Brain microvascular endothelial cell (primary cell): Measurements from ENCODE around the gene INPP4B.

Source experiments
- DNase-seq: peaks from one replicate; pipeline ENCODE4 v3.0.0-alpha.2; 2020
- H3K27ac ChIP-seq: fragments of 250-450 bp; sonication (Bioruptor Pico); 2 replicates; pipeline ENCODE4 v1.5.1; 2020; ENCODE audit warnings: mild to moderate bottlenecking, moderate library complexity
- H3K27me3 ChIP-seq: fragments of 250-450 bp; sonication (Bioruptor Pico); replicated peaks from 2 replicates; pipeline ENCODE4 v1.5.1; 2020; ENCODE audit warnings: mild to moderate bottlenecking
- H3K36me3 ChIP-seq: fragments of 250-450 bp; sonication (Bioruptor Pico); replicated peaks from 2 replicates; pipeline ENCODE4 v1.5.1; 2020; ENCODE audit warnings: mild to moderate bottlenecking
- H3K4me3 ChIP-seq: 2 replicates; pipeline ENCODE4 v1.5.1; 2011; ENCODE audit warnings: low read depth, mild to moderate bottlenecking, control low read depth, low read length, moderate library complexity
- in situ Hi-C: cut with HindIII; loops from 2 replicates; pipeline ENCODE4 v1.10.0; 2017; ENCODE audit warnings: low sequenced_read_pairs, low pct_ligation_motif_present
- TF ChIP-seq, protein P1 (sequence below): IDR thresholded peaks from 2 replicates; pipeline ENCODE4 v1.5.1; 2011; ENCODE audit warnings: low read depth, mild to moderate bottlenecking, moderate library complexity, low read length, control low read depth, inconsistent platforms; ENCODE audit errors: missing control alignments

INPP4B gene

DNA sequence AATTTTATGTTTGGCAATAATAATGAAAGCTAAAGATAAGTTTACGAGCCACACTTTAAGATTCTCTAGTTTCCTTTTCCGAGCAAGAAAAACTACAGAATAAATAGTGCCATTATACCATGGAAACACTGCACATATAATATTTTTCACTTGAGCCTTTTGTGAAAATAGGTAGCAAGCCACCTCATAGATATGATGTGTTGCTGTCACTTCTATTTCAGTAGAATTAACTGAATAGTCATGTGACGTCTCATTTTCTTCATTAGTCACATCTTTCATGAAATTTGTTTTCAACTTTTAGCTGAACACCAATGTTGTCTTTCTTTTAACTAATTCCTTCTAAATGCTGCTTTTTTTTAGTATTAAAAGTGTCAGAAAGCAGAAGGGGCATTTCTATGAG lies 574.3 kb downstream of the INPP4B start:
- in situ Hi-C loops = no loop called here
- Histone ChIP-seq H3K27ac (no peak overlapping the region), H3K36me3 (no peaks in the 10 kb centered on the region), H3K27me3 (no peaks in the 10 kb centered on the region), H3K4me3 (no peak overlapping the region)
- no peak for DNase-seq
- TF ChIP-seq, protein P1, sequence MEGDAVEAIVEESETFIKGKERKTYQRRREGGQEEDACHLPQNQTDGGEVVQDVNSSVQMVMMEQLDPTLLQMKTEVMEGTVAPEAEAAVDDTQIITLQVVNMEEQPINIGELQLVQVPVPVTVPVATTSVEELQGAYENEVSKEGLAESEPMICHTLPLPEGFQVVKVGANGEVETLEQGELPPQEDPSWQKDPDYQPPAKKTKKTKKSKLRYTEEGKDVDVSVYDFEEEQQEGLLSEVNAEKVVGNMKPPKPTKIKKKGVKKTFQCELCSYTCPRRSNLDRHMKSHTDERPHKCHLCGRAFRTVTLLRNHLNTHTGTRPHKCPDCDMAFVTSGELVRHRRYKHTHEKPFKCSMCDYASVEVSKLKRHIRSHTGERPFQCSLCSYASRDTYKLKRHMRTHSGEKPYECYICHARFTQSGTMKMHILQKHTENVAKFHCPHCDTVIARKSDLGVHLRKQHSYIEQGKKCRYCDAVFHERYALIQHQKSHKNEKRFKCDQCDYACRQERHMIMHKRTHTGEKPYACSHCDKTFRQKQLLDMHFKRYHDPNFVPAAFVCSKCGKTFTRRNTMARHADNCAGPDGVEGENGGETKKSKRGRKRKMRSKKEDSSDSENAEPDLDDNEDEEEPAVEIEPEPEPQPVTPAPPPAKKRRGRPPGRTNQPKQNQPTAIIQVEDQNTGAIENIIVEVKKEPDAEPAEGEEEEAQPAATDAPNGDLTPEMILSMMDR = no peak

DNA sequence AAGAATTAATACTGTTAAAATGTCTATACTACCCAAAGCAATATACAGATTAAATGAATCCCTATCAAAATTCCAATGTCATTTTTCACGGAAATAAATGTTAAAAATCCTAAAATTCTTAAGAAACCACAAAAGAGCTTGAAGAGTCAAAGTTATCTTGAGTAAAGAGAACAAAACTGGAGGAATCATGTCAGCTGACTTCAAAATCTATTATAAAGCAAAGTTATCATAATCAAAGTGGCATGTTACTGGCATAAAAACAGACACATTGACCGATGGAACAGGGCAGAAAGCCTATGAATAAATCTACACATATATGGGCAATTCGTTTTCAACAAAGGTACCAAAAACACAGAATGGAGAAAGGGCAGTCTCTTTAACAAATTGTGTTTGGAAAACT lies 579.0 kb downstream of the INPP4B start:
- DNase-seq = no peak
- Histone ChIP-seq H3K27me3 (no peaks in the 10 kb centered on the region), H3K27ac (no peak overlapping the region), H3K36me3 (no peaks in the 10 kb centered on the region), H3K4me3 (no peak overlapping the region)
- in situ Hi-C loops = no loop called here
- TF ChIP-seq, protein P1 = no peak

DNA sequence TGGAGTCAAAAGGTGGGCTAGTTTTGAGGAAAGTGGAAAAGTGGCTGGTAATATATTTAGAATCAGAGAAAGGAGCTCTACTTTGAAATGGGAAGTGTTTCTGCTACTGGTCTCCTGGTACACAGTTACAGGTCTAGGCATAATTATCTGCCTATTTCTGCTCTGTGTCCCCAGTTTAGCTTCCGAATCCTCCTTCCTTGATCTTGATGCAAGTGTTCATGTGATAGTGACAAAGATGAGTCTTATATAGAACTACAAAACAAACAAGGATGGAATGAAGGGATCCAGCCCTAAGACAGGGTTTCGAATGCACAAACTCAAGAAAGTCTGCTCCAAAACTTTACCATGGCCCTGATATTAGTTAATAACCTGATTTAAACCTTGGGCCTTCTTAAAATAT lies 580.2 kb downstream of the INPP4B start:
- TF ChIP-seq, protein P1 = no peak
- in situ Hi-C loops = no loop called here
- Histone ChIP-seq H3K27ac (peak overlapping the region; percentile 77), H3K4me3 (no peak overlapping the region), H3K27me3 (no peaks in the 10 kb centered on the region), H3K36me3 (no peaks in the 10 kb centered on the region)
- no peak for DNase-seq

DNA sequence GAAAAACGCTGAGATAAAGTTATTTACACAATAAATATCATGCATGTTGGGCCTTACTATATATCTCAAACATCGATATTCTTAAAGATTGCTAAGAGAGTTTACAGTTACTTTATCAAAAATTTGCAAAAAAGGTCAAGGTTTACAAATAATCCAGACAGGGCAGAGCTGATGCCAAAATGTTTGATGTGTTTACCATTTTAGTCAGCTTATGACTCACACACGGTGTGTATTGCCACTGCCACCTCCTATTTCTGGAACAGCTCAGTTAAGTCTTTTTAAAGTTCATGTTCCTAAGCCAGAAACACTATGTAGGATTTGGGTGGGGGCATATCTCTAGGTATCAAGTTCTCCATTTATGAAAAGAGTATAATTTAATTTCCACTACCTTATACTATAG lies 580.6 kb downstream of the INPP4B start:
- TF ChIP-seq, protein P1 = no peak
- Histone ChIP-seq H3K27me3 (no peaks in the 10 kb centered on the region), H3K27ac (peak overlapping the region; percentile 77), H3K36me3 (no peaks in the 10 kb centered on the region), H3K4me3 (no peak overlapping the region)
- DNase-seq = peak; percentile 47
- in situ Hi-C loops = no loop called here

DNA sequence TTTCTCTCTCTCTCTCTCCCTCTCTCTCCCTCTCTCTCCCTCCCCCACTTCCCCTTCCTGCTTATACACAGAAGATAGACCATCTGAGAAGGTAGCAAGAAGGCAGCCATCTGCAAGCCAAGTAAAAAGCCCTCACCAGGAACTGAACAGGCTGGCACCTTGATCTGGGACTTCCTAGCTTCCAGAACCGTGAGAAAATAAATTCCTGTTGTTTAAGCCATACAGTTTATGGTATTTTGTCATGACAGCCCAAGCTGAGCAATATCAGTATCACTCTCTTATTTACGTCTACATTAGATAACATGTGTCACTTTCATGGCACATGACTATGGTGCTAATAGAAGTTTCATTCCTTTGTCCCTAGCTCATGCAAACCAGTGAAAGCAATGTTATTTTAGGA lies 581.1 kb downstream of the INPP4B start:
- no peak overlapping the region for H3K4me3 ChIP-seq
- no peaks in the 10 kb centered on the region for H3K27me3 ChIP-seq
- H3K36me3 ChIP-seq = no peaks in the 10 kb centered on the region
- peak overlapping the region; percentile 77 for H3K27ac ChIP-seq
- in situ Hi-C loops = no loop called here
- TF ChIP-seq, protein P1 = no peak
- DNase-seq = peak; percentile 53

DNA sequence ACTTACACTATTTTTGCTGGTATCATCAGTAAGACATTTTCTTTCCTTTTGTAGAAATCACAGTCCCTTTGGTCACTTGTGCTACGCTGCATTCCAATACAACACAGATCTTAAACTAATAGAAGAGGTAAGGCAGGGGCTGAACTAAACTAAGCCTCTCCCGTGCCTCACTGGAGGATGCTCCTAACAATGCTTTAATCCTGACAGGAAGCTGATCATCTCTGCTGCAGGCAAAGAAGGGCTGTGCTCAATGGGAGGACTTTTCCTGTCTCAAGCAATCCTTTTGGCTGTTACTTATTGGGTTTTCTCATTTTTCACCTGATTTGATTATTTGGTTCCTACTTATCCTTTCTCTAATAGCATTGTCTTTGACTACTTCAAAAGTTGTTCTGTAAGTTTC lies 583.1 kb downstream of the INPP4B start:
- in situ Hi-C loops = no loop called here
- Histone ChIP-seq H3K4me3 (no peak overlapping the region), H3K27me3 (no peaks in the 10 kb centered on the region), H3K27ac (no peak overlapping the region), H3K36me3 (no peaks in the 10 kb centered on the region)
- no peak for DNase-seq
- TF ChIP-seq, protein P1 = no peak
